Transverse colon (tissue), 4 donors: ENCODE results near the gene KRT12.

Source experiments
- CTCF ChIP-seq, 5 experiments: fragments of 200-600 bp in 3 of 5; fragments of 450-650 bp in 2 of 5; sonication (generic) in 3 of 5; IDR thresholded peaks; 1 replicate in 2 of 5; 2 replicates in 3 of 5; pipeline ENCODE4 v1.5.1; 2016 to 2017; ENCODE audit warnings: antibody characterized with exemption in 5 of 5, inconsistent platforms in 3 of 5, mild to moderate bottlenecking in 2 of 5, moderate library complexity in 1 of 5
- EP300 ChIP-seq: sonication (generic); formaldehyde crosslinking; IDR thresholded peaks from one replicate; pipeline ENCODE4 v1.6.1; 2017; ENCODE audit warnings: antibody characterized with exemption, low read depth
- POLR2A ChIP-seq: fragments of 450-650 bp; IDR thresholded peaks from one replicate; pipeline ENCODE4 v1.6.1; 2016; ENCODE audit warnings: antibody characterized with exemption, mild to moderate bottlenecking, moderate library complexity
- POLR2AphosphoS5 ChIP-seq, 3 donors: sonication (generic); formaldehyde crosslinking; IDR thresholded peaks; one replicate each; pipeline ENCODE4 v1.6.1; 2016; ENCODE audit warnings: antibody characterized with exemption in 3 of 3

- TF ChIP-seq POLR2A: no peak
- no peak for TF ChIP-seq CTCF (IDR thresholded peaks at IDR 0.05)
- no peak for TF ChIP-seq EP300
- no peak for TF ChIP-seq POLR2AphosphoS5 (IDR thresholded peaks at IDR 0.05)
Measured at GRCh38 chr17:40872416-40872815, 5.4 kb upstream of the KRT12 start.
